ENCODE measurements around the gene AGAP9. TPM values are rescaled to one million over a fixed set of nuclear protein-coding genes. Genes with fewer than 3 reads are reported as not detected.
"Not testable (repeated sequence)": the region's sequence is repeated elsewhere in the genome, so short reads cannot be mapped to it uniquely, and the experiment has no call there.

Gene AGAP9
- total and polyA plus RNA-seq, 4 donors, result 3.6 to 8.7 (median 5.4) TPM

- Histone ChIP-seq H3K4me3 (peak overlapping the region; percentile 77), H3K9ac (ENCODE audit: insufficient read depth in 1 of 2, low read length in 2 of 2) (peak overlapping the region; percentile 63 to 86), H3K27ac (ENCODE audit: low read depth in 1 of 2, low read length in 1 of 2) (peak overlapping the region in 1 of 2 donors; percentile 93)
- not testable (repeated sequence) for ATAC-seq (ENCODE audit: insufficient read depth, low FRiP score); H3K36me3 ChIP-seq (ENCODE audit: control insufficient read depth in 4 of 4, insufficient read depth in 4 of 4, low read length in 4 of 4); H3K27me3 ChIP-seq (ENCODE audit: control insufficient read depth in 3 of 3, insufficient read depth in 3 of 3, low read length in 2 of 3); H3K4me1 ChIP-seq (ENCODE audit: control insufficient read depth in 5 of 5, insufficient read depth in 5 of 5, low read length in 5 of 5); H3K9me3 ChIP-seq (ENCODE audit: control insufficient read depth in 4 of 4, insufficient read depth in 3 of 4, low read length in 3 of 4)
- 11 to 14% methylated on average over 7 of the region's 7 CpGs for WGBS, 2 donors
- peak; percentile 13 to 64 (median 23) for DNase-seq
- TF ChIP-seq CTCF (IDR thresholded peaks at IDR 0.05; ENCODE audit: control extremely low read depth, extremely low read depth), result peak; percentile 10
Observed at GRCh38 chr10:47552719-47553118, 29.3 kb upstream of the AGAP9 start.

GRCh38 chr10:47547286-47547685, 23.8 kb upstream of the AGAP9 start:
- H3K4me3 ChIP-seq; H3K4me1 ChIP-seq (ENCODE audit: control insufficient read depth in 5 of 5, insufficient read depth in 5 of 5, low read length in 5 of 5); H3K27me3 ChIP-seq (ENCODE audit: control insufficient read depth in 3 of 3, insufficient read depth in 3 of 3, low read length in 2 of 3); H3K36me3 ChIP-seq (ENCODE audit: control insufficient read depth in 4 of 4, insufficient read depth in 4 of 4, low read length in 4 of 4); DNase-seq; H3K9ac ChIP-seq (ENCODE audit: insufficient read depth in 1 of 2, low read length in 2 of 2); ATAC-seq (ENCODE audit: insufficient read depth, low FRiP score); H3K27ac ChIP-seq (ENCODE audit: low read depth in 1 of 2, low read length in 1 of 2); H3K9me3 ChIP-seq (ENCODE audit: control insufficient read depth in 4 of 4, insufficient read depth in 3 of 4, low read length in 3 of 4): not testable (repeated sequence)
- 89 to 90% methylated on average over 1 of the region's 3 CpGs for WGBS, 2 donors

GRCh38 chr10:47536430-47536829, 13.0 kb upstream of the AGAP9 start:
- not testable (repeated sequence) for H3K4me1 ChIP-seq (ENCODE audit: control insufficient read depth in 5 of 5, insufficient read depth in 5 of 5, low read length in 5 of 5); H3K27ac ChIP-seq (ENCODE audit: low read depth in 1 of 2, low read length in 1 of 2); DNase-seq; H3K4me3 ChIP-seq; H3K9ac ChIP-seq (ENCODE audit: insufficient read depth in 1 of 2, low read length in 2 of 2); H3K27me3 ChIP-seq (ENCODE audit: control insufficient read depth in 3 of 3, insufficient read depth in 3 of 3, low read length in 2 of 3); H3K36me3 ChIP-seq (ENCODE audit: control insufficient read depth in 4 of 4, insufficient read depth in 4 of 4, low read length in 4 of 4); H3K9me3 ChIP-seq (ENCODE audit: control insufficient read depth in 4 of 4, insufficient read depth in 3 of 4, low read length in 3 of 4); ATAC-seq (ENCODE audit: insufficient read depth, low FRiP score)
- WGBS, 2 donors, result 80 to 91% methylated on average over 1 to 2 of the region's 3 CpGs

DNA sequence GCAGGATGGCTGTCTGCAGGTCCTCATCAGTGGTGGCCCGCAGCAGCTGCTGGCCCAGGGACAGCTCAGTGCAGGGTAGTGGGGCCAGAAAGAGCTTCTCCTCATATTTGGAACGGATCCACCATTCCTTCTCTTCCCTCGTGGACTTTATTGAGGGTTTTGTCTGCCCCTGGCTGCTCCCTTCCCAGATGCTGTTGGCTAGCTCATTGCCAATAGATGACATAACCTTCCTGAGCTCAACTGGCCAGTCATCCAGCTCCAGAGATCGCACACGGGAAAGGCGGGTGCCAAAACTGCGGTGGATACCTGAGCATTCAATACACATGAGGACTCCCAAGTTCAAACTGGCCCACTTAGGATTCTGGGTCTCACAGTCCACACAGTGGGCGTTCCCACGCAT, 21.1 kb downstream of the AGAP9 start:
- not testable (repeated sequence) for H3K27me3 ChIP-seq (ENCODE audit: control insufficient read depth in 3 of 3, insufficient read depth in 3 of 3, low read length in 2 of 3); H3K27ac ChIP-seq (ENCODE audit: low read depth in 1 of 2, low read length in 1 of 2); H3K4me1 ChIP-seq (ENCODE audit: control insufficient read depth in 5 of 5, insufficient read depth in 5 of 5, low read length in 5 of 5); H3K36me3 ChIP-seq (ENCODE audit: control insufficient read depth in 4 of 4, insufficient read depth in 4 of 4, low read length in 4 of 4); DNase-seq; H3K9me3 ChIP-seq (ENCODE audit: control insufficient read depth in 4 of 4, insufficient read depth in 3 of 4, low read length in 3 of 4); ATAC-seq (ENCODE audit: insufficient read depth, low FRiP score); H3K9ac ChIP-seq (ENCODE audit: insufficient read depth in 1 of 2, low read length in 2 of 2); H3K4me3 ChIP-seq
- WGBS, 2 donors, result 95 to 100% methylated on average over 6 to 8 of the region's 9 CpGs

GRCh38 chr10:47494226-47494625, 29.2 kb downstream of the AGAP9 start:
- not testable (repeated sequence) for H3K9me3 ChIP-seq (ENCODE audit: control insufficient read depth in 4 of 4, insufficient read depth in 3 of 4, low read length in 3 of 4); H3K9ac ChIP-seq (ENCODE audit: insufficient read depth in 1 of 2, low read length in 2 of 2); DNase-seq; H3K27ac ChIP-seq (ENCODE audit: low read depth in 1 of 2, low read length in 1 of 2); H3K4me3 ChIP-seq; H3K36me3 ChIP-seq (ENCODE audit: control insufficient read depth in 4 of 4, insufficient read depth in 4 of 4, low read length in 4 of 4); H3K27me3 ChIP-seq (ENCODE audit: control insufficient read depth in 3 of 3, insufficient read depth in 3 of 3, low read length in 2 of 3); H3K4me1 ChIP-seq (ENCODE audit: control insufficient read depth in 5 of 5, insufficient read depth in 5 of 5, low read length in 5 of 5); ATAC-seq (ENCODE audit: insufficient read depth, low FRiP score)
- WGBS, 2 donors, result 52 to 69% methylated on average over 1 of the region's 6 CpGs

DNA sequence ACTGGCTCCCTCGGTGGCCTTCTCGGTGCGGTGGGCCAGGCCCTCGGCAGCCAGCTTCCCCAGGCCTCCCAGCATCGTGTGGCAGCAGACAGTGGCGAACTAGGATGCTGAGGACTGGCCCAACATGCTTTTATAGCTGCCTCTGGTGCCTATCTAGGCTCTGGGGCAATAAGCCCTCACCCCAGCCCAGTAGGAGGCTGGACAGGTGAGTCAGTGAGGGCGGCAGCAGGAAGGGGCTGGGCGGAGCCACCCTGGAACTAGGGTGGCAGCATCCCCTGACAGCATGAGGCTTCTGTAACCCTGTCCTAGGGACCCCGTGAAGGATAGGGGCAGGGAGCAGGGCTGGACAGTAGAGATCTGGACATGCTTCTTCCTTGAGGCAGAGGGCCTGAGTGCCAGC, 31.8 kb downstream of the AGAP9 start, which contains the start of gene FAM25G:
TSS of gene FAM25G (minus strand) at position 101 of the 400 bp plus-strand sequence. CDS start at position 75, 26 bp downstream.
- not testable (repeated sequence) for ATAC-seq (ENCODE audit: insufficient read depth, low FRiP score); H3K27ac ChIP-seq (ENCODE audit: low read depth in 1 of 2, low read length in 1 of 2); H3K27me3 ChIP-seq (ENCODE audit: control insufficient read depth in 3 of 3, insufficient read depth in 3 of 3, low read length in 2 of 3); H3K4me1 ChIP-seq (ENCODE audit: control insufficient read depth in 5 of 5, insufficient read depth in 5 of 5, low read length in 5 of 5); H3K36me3 ChIP-seq (ENCODE audit: control insufficient read depth in 4 of 4, insufficient read depth in 4 of 4, low read length in 4 of 4); H3K4me3 ChIP-seq; H3K9me3 ChIP-seq (ENCODE audit: control insufficient read depth in 4 of 4, insufficient read depth in 3 of 4, low read length in 3 of 4); H3K9ac ChIP-seq (ENCODE audit: insufficient read depth in 1 of 2, low read length in 2 of 2); DNase-seq
- 90 to 93% methylated on average over 3 to 7 of the region's 9 CpGs for WGBS, 2 donors

DNA sequence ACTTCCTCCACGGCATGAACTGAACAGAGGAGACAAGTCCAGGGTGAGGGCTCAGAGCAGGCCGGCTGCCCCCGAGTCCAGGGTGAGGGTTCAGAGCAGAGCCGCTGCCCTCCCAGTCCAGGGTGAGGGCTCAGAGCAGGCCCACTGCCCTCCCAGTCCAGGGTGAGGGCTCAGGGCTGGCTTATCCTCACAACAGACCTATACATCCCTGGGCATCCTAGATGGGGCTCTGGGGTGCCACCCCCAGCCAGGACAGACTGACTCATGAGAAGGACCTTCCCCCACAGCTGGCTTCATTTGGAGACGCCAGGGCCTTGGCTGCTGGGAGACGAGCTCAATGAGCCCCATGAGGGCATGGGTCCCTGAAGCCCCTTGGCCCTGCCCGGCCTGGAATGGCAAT, 33.8 kb downstream of the AGAP9 start:
- not testable (repeated sequence) for H3K36me3 ChIP-seq (ENCODE audit: control insufficient read depth in 4 of 4, insufficient read depth in 4 of 4, low read length in 4 of 4); H3K27ac ChIP-seq (ENCODE audit: low read depth in 1 of 2, low read length in 1 of 2); H3K9ac ChIP-seq (ENCODE audit: insufficient read depth in 1 of 2, low read length in 2 of 2); H3K4me3 ChIP-seq; H3K9me3 ChIP-seq (ENCODE audit: control insufficient read depth in 4 of 4, insufficient read depth in 3 of 4, low read length in 3 of 4); ATAC-seq (ENCODE audit: insufficient read depth, low FRiP score); H3K4me1 ChIP-seq (ENCODE audit: control insufficient read depth in 5 of 5, insufficient read depth in 5 of 5, low read length in 5 of 5); H3K27me3 ChIP-seq (ENCODE audit: control insufficient read depth in 3 of 3, insufficient read depth in 3 of 3, low read length in 2 of 3); DNase-seq
- WGBS, 2 donors, result 92 to 98% methylated on average over 2 to 3 of the region's 7 CpGs

GRCh38 chr10:47485943-47486342, 37.5 kb downstream of the AGAP9 start:
- not testable (repeated sequence) for H3K27me3 ChIP-seq (ENCODE audit: control insufficient read depth in 3 of 3, insufficient read depth in 3 of 3, low read length in 2 of 3); H3K4me1 ChIP-seq (ENCODE audit: control insufficient read depth in 5 of 5, insufficient read depth in 5 of 5, low read length in 5 of 5); H3K27ac ChIP-seq (ENCODE audit: low read depth in 1 of 2, low read length in 1 of 2); H3K4me3 ChIP-seq; DNase-seq; H3K36me3 ChIP-seq (ENCODE audit: control insufficient read depth in 4 of 4, insufficient read depth in 4 of 4, low read length in 4 of 4); H3K9me3 ChIP-seq (ENCODE audit: control insufficient read depth in 4 of 4, insufficient read depth in 3 of 4, low read length in 3 of 4); ATAC-seq (ENCODE audit: insufficient read depth, low FRiP score); H3K9ac ChIP-seq (ENCODE audit: insufficient read depth in 1 of 2, low read length in 2 of 2)
- WGBS, 2 donors, result 36 to 65% methylated on average over 2 to 3 of the region's 4 CpGs
